ENCODE measurements around the gene ZNF208.
"Not testable (repeated sequence)": the region's sequence is repeated elsewhere in the genome, so short reads cannot be mapped to it uniquely, and the experiment has no call there.

GRCh38 chr19:22041151-22041550 is 30.4 kb upstream of the ZNF208 start:
- not testable (repeated sequence) for TF ChIP-seq NR2F2 (IDR thresholded peaks at IDR 0.05); CTCF (IDR thresholded peaks at IDR 0.05; ENCODE audit: low read depth, low read length, missing input control); REST (IDR thresholded peaks at IDR 0.05); RAD21 (IDR thresholded peaks at IDR 0.05); TAF1 (conservative IDR thresholded peaks at IDR 0.05); YY1 (IDR thresholded peaks at IDR 0.05); ZBTB33 (IDR thresholded peaks at IDR 0.05); MAX (IDR thresholded peaks at IDR 0.05); JUND (IDR thresholded peaks at IDR 0.05); ATF3 (IDR thresholded peaks at IDR 0.05); RXRA (IDR thresholded peaks at IDR 0.05); SP1 (IDR thresholded peaks at IDR 0.05); EGR1 (IDR thresholded peaks at IDR 0.05; ENCODE audit: low read depth in 2 of 2)

Data from liver (tissue), 3 donors.